Right lobe of liver (tissue), 4 donors: Measurements from ENCODE around the gene SLMAP.

ENCODE experiments used
- CTCF ChIP-seq, 4 donors: fragments of 200-600 bp in 3 of 4; fragments of 450-650 bp in 1 of 4; IDR thresholded peaks; one replicate each; pipeline versions ENCODE4 v1.5.1 to v1.8.0; 2016 to 2022; ENCODE audit warnings: antibody characterized with exemption in 4 of 4, mild to moderate bottlenecking in 2 of 4
- POLR2A ChIP-seq: fragments of 450-650 bp; IDR thresholded peaks from one replicate; pipeline ENCODE4 v1.6.1; 2017; ENCODE audit warnings: antibody characterized with exemption, mild to moderate bottlenecking
- donor health status: DM: no; HTN: no; CAD: no.
- donor health status: DM: no; HTN: no; CAD: no.
- donor health status: DM: no; HTN: yes; CAD: no.

- TF ChIP-seq CTCF (IDR thresholded peaks at IDR 0.05) (no peak), POLR2A (no peak)
Observed at GRCh38 chr3:57863380-57863779, 107.3 kb downstream of the SLMAP start.
